Neural cell (in vitro differentiated cells): ENCODE results near the gene SETD4. TPM values are rescaled to one million over a fixed set of nuclear protein-coding genes. Genes with fewer than 3 reads are reported as not detected.

Experiments used
- H2AFZ ChIP-seq: fragments of 200-600, 300-800 bp; sonication (generic), shearing (Covaris generic); 2 replicates; pipeline ENCODE4 v1.6.0; 2014; ENCODE audit warnings: low read depth, mild to moderate bottlenecking, antibody characterized with exemption, low read length, moderate library complexity
- H3F3A ChIP-seq: fragments of 200-600 bp; shearing (Covaris generic); 2 replicates; pipeline ENCODE4 v1.6.1; 2016; ENCODE audit warnings: mild to moderate bottlenecking, moderate library complexity, mixed read lengths, antibody characterized with exemption, low read length; ENCODE audit not compliant: insufficient read depth, poor library complexity, severe bottlenecking
- H3K27ac ChIP-seq: fragments of 200-600, 300-800 bp; sonication (generic), shearing (Covaris generic); 2 replicates; pipeline ENCODE4 v1.5.1; 2014; ENCODE audit warnings: mild to moderate bottlenecking, low read length, moderate library complexity
- H3K27me3 ChIP-seq: fragments of 300-800, 200-600 bp; sonication (generic), shearing (Covaris generic); 2 replicates; pipeline ENCODE4 v1.6.0; 2014; ENCODE audit warnings: mild to moderate bottlenecking, low read depth, low read length, moderate library complexity; ENCODE audit not compliant: insufficient read depth
- H3K36me3 ChIP-seq: fragments of 300-800, 200-600 bp; sonication (generic), shearing (Covaris generic); 2 replicates; pipeline ENCODE4 v1.5.1; 2014; ENCODE audit warnings: mild to moderate bottlenecking, antibody characterized with exemption, low read length, moderate library complexity; ENCODE audit not compliant: insufficient read depth
- H3K4me2 ChIP-seq: fragments of 300-800, 200-600 bp; sonication (generic), shearing (Covaris generic); 2 replicates; pipeline ENCODE4 v1.6.0; 2014; ENCODE audit warnings: mild to moderate bottlenecking, low read length
- H3K4me3 ChIP-seq: fragments of 300-800, 200-600 bp; sonication (generic), shearing (Covaris generic); 2 replicates; pipeline ENCODE4 v1.5.1; 2014; ENCODE audit warnings: mild to moderate bottlenecking, low read length, moderate library complexity
- H3K79me2 ChIP-seq: fragments of 200-600 bp; shearing (Covaris generic); replicated peaks from 2 replicates; pipeline ENCODE4 v1.6.0; 2014; ENCODE audit warnings: mild to moderate bottlenecking, low read length, moderate library complexity; ENCODE audit not compliant: insufficient read depth
- H3K9ac ChIP-seq: fragments of 300-800, 200-600 bp; sonication (generic), shearing (Covaris generic); 2 replicates; pipeline ENCODE4 v1.6.1; 2016; ENCODE audit warnings: mild to moderate bottlenecking, low read length, mixed read lengths
- H3K9me2 ChIP-seq: fragments of 200-600 bp; shearing (Covaris generic); 2 replicates; pipeline ENCODE4 v1.6.1; 2016; ENCODE audit warnings: mild to moderate bottlenecking, low read length, mixed read lengths; ENCODE audit not compliant: insufficient read depth
- H3K9me3 ChIP-seq: fragments of 200-600, 300-800 bp; sonication (generic), shearing (Covaris generic); 2 replicates; pipeline ENCODE4 v1.6.1; 2016; ENCODE audit warnings: mild to moderate bottlenecking, mixed run types, low read length, moderate library complexity, mixed read lengths
- H4K20me1 ChIP-seq: fragments of 200-600 bp; shearing (Covaris generic); 2 replicates; pipeline ENCODE4 v1.6.1; 2016; ENCODE audit warnings: mild to moderate bottlenecking, mixed run types; ENCODE audit not compliant: insufficient read depth
- EP300 ChIP-seq: fragments of 450-650 bp; conservative IDR thresholded peaks from 2 replicates; pipeline ENCODE4 v1.6.1; 2014; ENCODE audit warnings: antibody characterized with exemption, mild to moderate bottlenecking, moderate library complexity; ENCODE audit not compliant: poor library complexity, severe bottlenecking
- EZH2 ChIP-seq: fragments of 200-600, 300-800 bp; shearing (Covaris generic), sonication (generic); IDR thresholded peaks from 2 replicates; pipeline ENCODE4 v1.6.1; 2014; ENCODE audit warnings: antibody characterized with exemption, low read length, borderline replicate concordance, mild to moderate bottlenecking; ENCODE audit not compliant: insufficient read depth, poor library complexity, severe bottlenecking
- MXI1 ChIP-seq: fragments of 450-650 bp; conservative IDR thresholded peaks from 2 replicates; pipeline ENCODE4 v1.6.1; 2014; ENCODE audit warnings: antibody characterized with exemption, mild to moderate bottlenecking; ENCODE audit not compliant: poor library complexity, severe bottlenecking
- POLR2AphosphoS5 ChIP-seq: IDR thresholded peaks from 2 replicates; pipeline ENCODE4 v1.6.1; 2012
- RAD21 ChIP-seq: fragments of 450-650 bp; conservative IDR thresholded peaks from 2 replicates; pipeline ENCODE4 v1.6.1; 2014; ENCODE audit warnings: antibody characterized with exemption, mild to moderate bottlenecking, moderate library complexity
- SMC3 ChIP-seq: fragments of 450-650 bp; conservative IDR thresholded peaks from 2 replicates; pipeline ENCODE4 v1.6.1; 2014; ENCODE audit warnings: antibody characterized with exemption, mild to moderate bottlenecking, moderate library complexity; ENCODE audit not compliant: poor library complexity
- TAF1 ChIP-seq: IDR thresholded peaks from 2 replicates; pipeline ENCODE4 v1.6.1; 2012; ENCODE audit warnings: low read depth
- polyA plus RNA-seq: library from polyadenylated mRNA; depleted of rRNA; stranded (reverse); fragments of >200 nt; gene quantifications from 2 replicates; pipeline ENCODE4 v1.2.3, GENCODE V29; 2014
- TF ChIP-seq, protein P1 (sequence below): IDR thresholded peaks from 2 replicates; pipeline ENCODE4 v1.6.1; 2012; ENCODE audit warnings: borderline replicate concordance
- TF ChIP-seq, protein P2 (sequence below): fragments of 450-650 bp; IDR thresholded peaks from 2 replicates; pipeline ENCODE4 v1.5.1; 2014; ENCODE audit warnings: antibody characterized with exemption, mild to moderate bottlenecking, moderate library complexity; ENCODE audit not compliant: poor library complexity, severe bottlenecking

The SETD4 gene
- polyA plus RNA-seq, 1 donor from 2014 or later, result 64.4 TPM

DNA sequence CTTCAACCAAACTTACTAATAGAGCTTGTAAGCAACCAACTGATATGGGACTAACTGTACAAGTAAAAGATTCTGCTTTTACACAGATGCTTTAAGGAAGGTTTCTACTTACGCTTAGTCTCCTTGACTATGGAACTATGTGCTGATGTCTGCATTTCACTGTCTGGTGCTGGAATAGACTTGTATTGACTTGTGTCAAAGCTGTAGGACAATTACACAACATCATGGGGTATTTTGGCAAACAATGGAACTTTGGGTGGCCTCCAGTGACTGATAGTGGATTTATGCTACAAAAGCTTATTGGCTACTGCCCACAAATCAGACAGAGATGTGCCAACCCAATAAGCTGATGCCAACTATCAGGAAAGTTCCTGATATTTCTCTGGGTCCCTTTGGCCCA, 20.1 kb upstream of the SETD4 start:
- Histone ChIP-seq H3K4me2 (no peak overlapping the region), H3K9me2 (no peaks in the 10 kb centered on the region), H3K27ac (no peak overlapping the region), H3K79me2 (no peaks in the 10 kb centered on the region), H3K9me3 (no peaks in the 10 kb centered on the region), H3K4me3 (no peak overlapping the region), H3F3A (no peaks in the 10 kb centered on the region), H2AFZ (no peak overlapping the region), H4K20me1 (no peaks in the 10 kb centered on the region), H3K27me3 (no peaks in the 10 kb centered on the region), H3K36me3 (no peaks in the 10 kb centered on the region), H3K9ac (no peak overlapping the region)
- TF ChIP-seq SMC3 (no peak), RAD21 (no peak), POLR2AphosphoS5 (no peak), TAF1 (no peak), EP300 (no peak), EZH2 (no peak), MXI1 (no peak)
- TF ChIP-seq, protein P1, sequence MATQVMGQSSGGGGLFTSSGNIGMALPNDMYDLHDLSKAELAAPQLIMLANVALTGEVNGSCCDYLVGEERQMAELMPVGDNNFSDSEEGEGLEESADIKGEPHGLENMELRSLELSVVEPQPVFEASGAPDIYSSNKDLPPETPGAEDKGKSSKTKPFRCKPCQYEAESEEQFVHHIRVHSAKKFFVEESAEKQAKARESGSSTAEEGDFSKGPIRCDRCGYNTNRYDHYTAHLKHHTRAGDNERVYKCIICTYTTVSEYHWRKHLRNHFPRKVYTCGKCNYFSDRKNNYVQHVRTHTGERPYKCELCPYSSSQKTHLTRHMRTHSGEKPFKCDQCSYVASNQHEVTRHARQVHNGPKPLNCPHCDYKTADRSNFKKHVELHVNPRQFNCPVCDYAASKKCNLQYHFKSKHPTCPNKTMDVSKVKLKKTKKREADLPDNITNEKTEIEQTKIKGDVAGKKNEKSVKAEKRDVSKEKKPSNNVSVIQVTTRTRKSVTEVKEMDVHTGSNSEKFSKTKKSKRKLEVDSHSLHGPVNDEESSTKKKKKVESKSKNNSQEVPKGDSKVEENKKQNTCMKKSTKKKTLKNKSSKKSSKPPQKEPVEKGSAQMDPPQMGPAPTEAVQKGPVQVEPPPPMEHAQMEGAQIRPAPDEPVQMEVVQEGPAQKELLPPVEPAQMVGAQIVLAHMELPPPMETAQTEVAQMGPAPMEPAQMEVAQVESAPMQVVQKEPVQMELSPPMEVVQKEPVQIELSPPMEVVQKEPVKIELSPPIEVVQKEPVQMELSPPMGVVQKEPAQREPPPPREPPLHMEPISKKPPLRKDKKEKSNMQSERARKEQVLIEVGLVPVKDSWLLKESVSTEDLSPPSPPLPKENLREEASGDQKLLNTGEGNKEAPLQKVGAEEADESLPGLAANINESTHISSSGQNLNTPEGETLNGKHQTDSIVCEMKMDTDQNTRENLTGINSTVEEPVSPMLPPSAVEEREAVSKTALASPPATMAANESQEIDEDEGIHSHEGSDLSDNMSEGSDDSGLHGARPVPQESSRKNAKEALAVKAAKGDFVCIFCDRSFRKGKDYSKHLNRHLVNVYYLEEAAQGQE, result no peak
- TF ChIP-seq, protein P2, sequence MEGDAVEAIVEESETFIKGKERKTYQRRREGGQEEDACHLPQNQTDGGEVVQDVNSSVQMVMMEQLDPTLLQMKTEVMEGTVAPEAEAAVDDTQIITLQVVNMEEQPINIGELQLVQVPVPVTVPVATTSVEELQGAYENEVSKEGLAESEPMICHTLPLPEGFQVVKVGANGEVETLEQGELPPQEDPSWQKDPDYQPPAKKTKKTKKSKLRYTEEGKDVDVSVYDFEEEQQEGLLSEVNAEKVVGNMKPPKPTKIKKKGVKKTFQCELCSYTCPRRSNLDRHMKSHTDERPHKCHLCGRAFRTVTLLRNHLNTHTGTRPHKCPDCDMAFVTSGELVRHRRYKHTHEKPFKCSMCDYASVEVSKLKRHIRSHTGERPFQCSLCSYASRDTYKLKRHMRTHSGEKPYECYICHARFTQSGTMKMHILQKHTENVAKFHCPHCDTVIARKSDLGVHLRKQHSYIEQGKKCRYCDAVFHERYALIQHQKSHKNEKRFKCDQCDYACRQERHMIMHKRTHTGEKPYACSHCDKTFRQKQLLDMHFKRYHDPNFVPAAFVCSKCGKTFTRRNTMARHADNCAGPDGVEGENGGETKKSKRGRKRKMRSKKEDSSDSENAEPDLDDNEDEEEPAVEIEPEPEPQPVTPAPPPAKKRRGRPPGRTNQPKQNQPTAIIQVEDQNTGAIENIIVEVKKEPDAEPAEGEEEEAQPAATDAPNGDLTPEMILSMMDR, result no peak

DNA sequence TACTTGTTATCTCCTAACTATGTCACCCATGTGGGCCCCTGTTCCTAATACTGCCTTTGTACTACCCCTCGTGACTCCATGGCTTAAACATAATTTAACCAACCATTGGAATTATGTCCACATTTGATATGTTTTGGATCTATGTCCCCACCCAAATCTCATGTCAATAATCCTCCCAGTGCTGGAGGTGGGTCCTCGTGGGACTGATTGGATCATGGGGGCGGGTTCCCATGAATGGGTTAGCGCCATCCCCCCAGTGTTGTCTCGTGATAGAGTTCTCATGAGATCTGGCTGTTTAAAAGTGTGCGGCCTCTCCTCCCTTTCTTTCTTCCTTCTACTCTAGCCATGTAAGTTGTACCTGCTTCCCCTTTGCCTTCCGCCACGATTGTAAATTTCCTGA, 19.3 kb upstream of the SETD4 start:
- no peaks in the 10 kb centered on the region for H3K9me2 ChIP-seq
- no peak overlapping the region for H3K4me2 ChIP-seq
- no peaks in the 10 kb centered on the region for H3K36me3 ChIP-seq
- no peak overlapping the region for H3K4me3 ChIP-seq
- H3K9ac ChIP-seq, result no peak overlapping the region
- TF ChIP-seq TAF1 (no peak), EP300 (no peak), RAD21 (no peak), POLR2AphosphoS5 (no peak), MXI1 (no peak), EZH2 (no peak), SMC3 (no peak)
- TF ChIP-seq, protein P1, result no peak
- TF ChIP-seq, protein P2, result no peak
- H3K27me3 ChIP-seq, result no peaks in the 10 kb centered on the region
- H4K20me1 ChIP-seq, result no peaks in the 10 kb centered on the region
- no peak overlapping the region for H3K27ac ChIP-seq
- no peaks in the 10 kb centered on the region for H3K79me2 ChIP-seq
- H3K9me3 ChIP-seq, result no peaks in the 10 kb centered on the region
- no peaks in the 10 kb centered on the region for H3F3A ChIP-seq
- H2AFZ ChIP-seq, result no peak overlapping the region
